HEK293 (cell line): ENCODE measurements around the gene SUPT5H.

ENCODE experiments used
- ATF2 ChIP-seq: fragments of 450-650 bp; formaldehyde crosslinking; IDR thresholded peaks from 2 replicates; pipeline ENCODE4 v1.5.1; 2016; ENCODE audit warnings: missing biosample characterization, missing genetic modification characterization, low read depth
- GLIS1 ChIP-seq: fragments of 450-650 bp; formaldehyde crosslinking; IDR thresholded peaks from 2 replicates; pipeline ENCODE4 v1.5.1; 2016; ENCODE audit warnings: missing biosample characterization, missing genetic modification characterization
- GLIS2 ChIP-seq: fragments of 450-650 bp; formaldehyde crosslinking; IDR thresholded peaks from 2 replicates; pipeline ENCODE4 v1.5.1; 2016; ENCODE audit warnings: missing biosample characterization, missing genetic modification characterization
- IKZF3 ChIP-seq: fragments of 450-650 bp; IDR thresholded peaks from 2 replicates; pipeline ENCODE4 v1.5.0; 2018; ENCODE audit warnings: missing biosample characterization, mild to moderate bottlenecking, missing genetic modification characterization, moderate library complexity
- MEIS1 ChIP-seq: sonication (generic); formaldehyde crosslinking; IDR thresholded peaks from 2 replicates; pipeline ENCODE4 v1.8.1; 2022; ENCODE audit warnings: missing genetic modification reagents, mild to moderate bottlenecking, borderline replicate concordance
- PRDM1 ChIP-seq: fragments of 450-650 bp; formaldehyde crosslinking; IDR thresholded peaks from 2 replicates; pipeline ENCODE4; 2016; ENCODE audit warnings: missing biosample characterization, missing genetic modification characterization
- PRDM10 ChIP-seq: fragments of 450-650 bp; formaldehyde crosslinking; IDR thresholded peaks from 2 replicates; pipeline ENCODE4 v1.5.1; 2016; ENCODE audit warnings: missing biosample characterization, missing genetic modification characterization
- PRDM6 ChIP-seq: fragments of 450-650 bp; formaldehyde crosslinking; IDR thresholded peaks from 2 replicates; pipeline ENCODE4 v1.5.1; 2017; ENCODE audit warnings: missing biosample characterization, missing genetic modification characterization
- ZBTB44 ChIP-seq: fragments of 450-650 bp; IDR thresholded peaks from 2 replicates; pipeline ENCODE4 v1.5.1; 2018; ENCODE audit warnings: missing biosample characterization, mild to moderate bottlenecking, missing genetic modification characterization
- ZFP37 ChIP-seq: fragments of 450-650 bp; formaldehyde crosslinking; IDR thresholded peaks from 2 replicates; pipeline ENCODE4 v1.5.1; 2016; ENCODE audit warnings: missing biosample characterization, missing genetic modification characterization
- ZNF114 ChIP-seq: fragments of 450-650 bp; formaldehyde crosslinking; IDR thresholded peaks from 2 replicates; pipeline ENCODE4 v1.5.0; 2017; ENCODE audit warnings: missing biosample characterization, missing genetic modification characterization
- ZNF155 ChIP-seq: fragments of 450-650 bp; formaldehyde crosslinking; IDR thresholded peaks from 2 replicates; pipeline ENCODE4 v1.5.1; 2016; ENCODE audit warnings: missing biosample characterization, missing genetic modification characterization
- ZNF184 ChIP-seq: fragments of 450-650 bp; IDR thresholded peaks from 2 replicates; pipeline ENCODE4 v1.5.1; 2018; ENCODE audit warnings: missing biosample characterization, mild to moderate bottlenecking, missing genetic modification characterization
- ZNF2 ChIP-seq: fragments of 450-650 bp; formaldehyde crosslinking; IDR thresholded peaks from 2 replicates; pipeline ENCODE4 v1.5.1; 2016; ENCODE audit warnings: missing biosample characterization, missing genetic modification characterization
- ZNF214 ChIP-seq: fragments of 450-650 bp; formaldehyde crosslinking; IDR thresholded peaks from 2 replicates; pipeline ENCODE4 v1.5.1; 2017; ENCODE audit warnings: missing biosample characterization, mild to moderate bottlenecking, missing genetic modification characterization, borderline replicate concordance
- ZNF221 ChIP-seq: fragments of 450-650 bp; formaldehyde crosslinking; IDR thresholded peaks from 2 replicates; pipeline ENCODE4 v1.5.1; 2017; ENCODE audit warnings: missing biosample characterization, missing genetic modification characterization, borderline replicate concordance
- ZNF488 ChIP-seq: fragments of 450-650 bp; formaldehyde crosslinking; IDR thresholded peaks from 2 replicates; pipeline ENCODE4 v1.5.1; 2016; ENCODE audit warnings: missing biosample characterization, missing genetic modification characterization
- ZNF555 ChIP-seq: fragments of 450-650 bp; formaldehyde crosslinking; conservative IDR thresholded peaks from 2 replicates; pipeline ENCODE4 v1.5.1; 2017; ENCODE audit warnings: missing biosample characterization, mild to moderate bottlenecking, missing genetic modification characterization, inconsistent platforms
- ZNF571 ChIP-seq: fragments of 450-650 bp; formaldehyde crosslinking; IDR thresholded peaks from 2 replicates; pipeline ENCODE4 v1.5.0; 2017; ENCODE audit warnings: missing biosample characterization, missing genetic modification characterization
- ZNF580 ChIP-seq: fragments of 450-650 bp; formaldehyde crosslinking; IDR thresholded peaks from 2 replicates; pipeline ENCODE4 v1.5.1; 2016; ENCODE audit warnings: missing biosample characterization, missing genetic modification characterization
- ZNF692 ChIP-seq: fragments of 450-650 bp; formaldehyde crosslinking; IDR thresholded peaks from 2 replicates; pipeline ENCODE4 v1.5.1; 2016; ENCODE audit warnings: missing biosample characterization, missing genetic modification characterization
- ZNF704 ChIP-seq: fragments of 450-650 bp; formaldehyde crosslinking; IDR thresholded peaks from 2 replicates; pipeline ENCODE4 v1.5.1; 2016; ENCODE audit warnings: missing biosample characterization, missing genetic modification characterization
- ZNF768 ChIP-seq: fragments of 450-650 bp; formaldehyde crosslinking; IDR thresholded peaks from 2 replicates; pipeline ENCODE4 v1.5.1; 2018; ENCODE audit warnings: missing biosample characterization, mild to moderate bottlenecking, missing genetic modification characterization
- ZSCAN5A ChIP-seq: fragments of 450-650 bp; formaldehyde crosslinking; IDR thresholded peaks from 2 replicates; pipeline ENCODE4 v1.5.1; 2016; ENCODE audit warnings: missing biosample characterization, missing genetic modification characterization

Gene SUPT5H

GRCh38 chr19:39402346-39403300 is 42.8 kb upstream of the SUPT5H start (continued):
- TF ChIP-seq ZNF221 (tag by site-specific recombination) (no peak), ZNF184 (tag by site-specific recombination) (peak; percentile 11; the same call in 1 of the 2 replicates), ZNF155 (tag by site-specific recombination) (no peak), ZSCAN5A (tag by site-specific recombination) (peak; percentile 92), ZNF768 (tag by site-specific recombination) (no peak; the same call in 1 of the 2 replicates), IKZF3 (tag by site-specific recombination) (peak; percentile 92), ATF2 (tag by site-specific recombination) (no peak), ZBTB44 (tag by site-specific recombination) (peak; percentile 43; the same call in 1 of the 2 replicates), ZNF114 (tag by site-specific recombination) (no peak), ZFP37 (tag by site-specific recombination) (peak; percentile 95), PRDM1 (0 out of 2 replicates have a peak, but pooled peaks have one; percentile 43), ZNF580 (peak; percentile 83), GLIS2 (tag by site-specific recombination) (peak; percentile 83), ZNF2 (tag by site-specific recombination) (peak; percentile 92), PRDM6 (tag by site-specific recombination) (no peak; the same call in 1 of the 2 replicates), ZNF555 (tag by site-specific recombination) (no peak), PRDM10 (tag by site-specific recombination) (peak; percentile 82), MEIS1 (no peak), ZNF214 (tag by site-specific recombination) (no peak), ZNF488 (tag by site-specific recombination) (no peak), ZNF571 (tag by site-specific recombination) (no peak), GLIS1 (peak; percentile 74), ZNF692 (peak; percentile 88), ZNF704 (tag by site-specific recombination) (no peak)
